Caco-2 (cell line): ENCODE measurements around the gene DNAJC4. TPM values are rescaled to one million over a fixed set of nuclear protein-coding genes. Genes with fewer than 3 reads are reported as not detected.

Experiments
- BruUV-seq: library from RNA; stranded (reverse); fragments of 400-500 nt; replicated peaks from 2 replicates; lab custom pipeline; 2021; lab: Mats Ljungman, UMichigan
- CTCF ChIA-PET: fragments of 300-600 bp; sonication (Branson Sonifier 250); formaldehyde crosslinking; loops from one replicate; lab custom pipeline; 2022; ENCODE audit warnings: antibody characterized with exemption; lab: Charles Lee
- POLR2A ChIA-PET: fragments of 300-600 bp; sonication (Branson Sonifier 250); formaldehyde crosslinking; loops from one replicate; lab custom pipeline; 2022; ENCODE audit warnings: antibody characterized with exemption; lab: Charles Lee
- DNase-seq, 2 experiments: peaks; one replicate each; pipeline versions ENCODE4 v3.0.0 to v3.0.0-alpha.2; 2020 to 2022
- H3K27me3 ChIP-seq: replicated peaks from 2 replicates; pipeline ENCODE4 v1.6.0; 2011; ENCODE audit warnings: low read length; ENCODE audit not compliant: control insufficient read depth, insufficient read depth
- H3K36me3 ChIP-seq: 2 replicates; pipeline ENCODE4 v1.5.1; 2011; ENCODE audit warnings: low read length; ENCODE audit not compliant: control insufficient read depth, insufficient read depth
- H3K4me1 ChIP-seq: fragments of 250-450 bp; sonication (Bioruptor Pico); 2 replicates; pipeline ENCODE4 v1.5.1; 2020; ENCODE audit warnings: mild to moderate bottlenecking
- H3K4me3 ChIP-seq: 2 replicates; pipeline ENCODE4 v1.5.1; 2011; ENCODE audit warnings: low read depth, mild to moderate bottlenecking, control low read depth, low read length
- H3K9me3 ChIP-seq: fragments of 250-450 bp; sonication (Bioruptor Pico); 2 replicates; pipeline ENCODE4 v1.5.1; 2020; ENCODE audit warnings: mild to moderate bottlenecking, moderate library complexity
- H3K27ac Mint-ChIP-seq: one replicate; pipeline ENCODE4 v1.8.0; 2022; ENCODE audit warnings: mixed read lengths; ENCODE audit not compliant: unreplicated experiment
- H3K27me3 Mint-ChIP-seq: one replicate; pipeline ENCODE4 v1.8.0; 2022; ENCODE audit warnings: mixed read lengths; ENCODE audit not compliant: insufficient read depth, unreplicated experiment
- H3K36me3 Mint-ChIP-seq: one replicate; pipeline ENCODE4 v1.8.0; 2022; ENCODE audit warnings: mild to moderate bottlenecking, mixed read lengths; ENCODE audit not compliant: insufficient read depth, unreplicated experiment
- H3K4me1 Mint-ChIP-seq: one replicate; pipeline ENCODE4 v1.8.0; 2022; ENCODE audit warnings: low read depth, mixed read lengths; ENCODE audit not compliant: unreplicated experiment
- H3K4me3 Mint-ChIP-seq: one replicate; pipeline ENCODE4 v1.8.0; 2022; ENCODE audit warnings: mild to moderate bottlenecking, moderate library complexity, mixed read lengths; ENCODE audit not compliant: unreplicated experiment
- H3K9me3 Mint-ChIP-seq: one replicate; pipeline ENCODE4 v1.8.0; 2022; ENCODE audit warnings: mixed read lengths; ENCODE audit not compliant: unreplicated experiment
- CTCF ChIP-seq, 2 experiments: fragments of 200-600 bp in 1 of 2; IDR thresholded peaks; 1 replicate in 1 of 2; 2 replicates in 1 of 2; pipeline versions ENCODE4 v1.5.1 to v1.8.0; 2011 to 2022; ENCODE audit warnings: antibody characterized with exemption in 1 of 2, control low read depth in 1 of 2, inconsistent platforms in 1 of 2, low read depth in 1 of 2, low read length in 1 of 2, mild to moderate bottlenecking in 1 of 2, moderate library complexity in 1 of 2; ENCODE audit not compliant: insufficient read depth in 1 of 2, severe bottlenecking in 1 of 2, unreplicated experiment in 1 of 2
- intact Hi-C: fragments of 100-400 bp; cut with micrococcal nuclease; formaldehyde crosslinking; loops from one replicate; pipeline ENCODE4 v1.10.0; 2022; ENCODE audit not compliant: unreplicated experiment
- total RNA-seq: library from RNA; stranded (reverse); gene quantifications from 2 replicates; pipeline ENCODE4 v1.2.3, GENCODE V29; 2022

The DNAJC4 gene
- total RNA-seq, 1 experiment from 2014 or later = 22.9 TPM

DNA sequence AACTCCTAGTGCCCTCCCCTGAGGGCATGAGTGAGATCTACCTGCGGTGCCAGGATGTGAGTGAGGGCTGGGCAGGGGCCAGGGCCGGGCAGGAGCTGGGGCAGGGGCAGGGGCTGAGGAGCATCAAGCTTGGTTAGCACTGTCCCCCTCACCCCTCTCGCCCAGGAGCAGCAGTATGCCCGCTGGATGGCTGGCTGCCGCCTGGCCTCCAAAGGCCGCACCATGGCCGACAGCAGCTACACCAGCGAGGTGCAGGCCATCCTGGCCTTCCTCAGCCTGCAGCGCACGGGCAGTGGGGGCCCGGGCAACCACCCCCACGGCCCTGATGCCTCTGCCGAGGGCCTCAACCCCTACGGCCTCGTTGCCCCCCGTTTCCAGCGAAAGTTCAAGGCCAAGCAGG lies 10.1 kb upstream of the DNAJC4 start:
- Mint-ChIP-seq H3K4me1 (no peaks in the 10 kb centered on the region), H3K27ac (no peak overlapping the region), H3K4me3 (no peak overlapping the region), H3K36me3 (peaks cover 6% of the 10 kb centered on the region), H3K9me3 (no peaks in the 10 kb centered on the region), H3K27me3 (no peaks in the 10 kb centered on the region)
- Histone ChIP-seq H3K4me1 (peaks cover 3% of the 10 kb centered on the region; the same call in 1 of the 2 replicates), H3K27me3 (no peaks in the 10 kb centered on the region), H3K36me3 (no peaks in the 10 kb centered on the region; the same call in 1 of the 2 replicates), H3K9me3 (no peaks in the 10 kb centered on the region), H3K4me3 (no peak overlapping the region)
- POLR2A ChIA-PET = no interaction called here
- no TSS peak for BruUV-seq
- CTCF ChIA-PET = no interaction called here
- intact Hi-C loops = no loop called here
- no peak for TF ChIP-seq CTCF (IDR thresholded peaks at IDR 0.05; ENCODE audit: insufficient read depth in 1 of 2, low read depth in 1 of 2, low read length in 1 of 2, severe bottlenecking in 1 of 2, unreplicated experiment in 1 of 2)
- DNase-seq = no peak

- CTCF ChIA-PET = no interaction called here
- no peak overlapping the region for H3K4me3 Mint-ChIP-seq
- POLR2A ChIA-PET = no interaction called here
- no peak overlapping the region for H3K4me3 ChIP-seq
- no TSS peak for BruUV-seq
- intact Hi-C loops = no loop called here
- no peaks in the 10 kb centered on the region for H3K27me3 ChIP-seq
- no peak for TF ChIP-seq CTCF (IDR thresholded peaks at IDR 0.05; ENCODE audit: insufficient read depth in 1 of 2, low read depth in 1 of 2, low read length in 1 of 2, severe bottlenecking in 1 of 2, unreplicated experiment in 1 of 2)
- no peaks in the 10 kb centered on the region for H3K4me1 Mint-ChIP-seq
- H3K27me3 Mint-ChIP-seq = no peaks in the 10 kb centered on the region
- H3K4me1 ChIP-seq = peaks cover 5% of the 10 kb centered on the region; the same call in 1 of the 2 replicates
- H3K36me3 Mint-ChIP-seq = peaks cover 7% of the 10 kb centered on the region
- no peaks in the 10 kb centered on the region for H3K9me3 ChIP-seq
- H3K9me3 Mint-ChIP-seq = no peaks in the 10 kb centered on the region
- no peaks in the 10 kb centered on the region; the same call in 1 of the 2 replicates for H3K36me3 ChIP-seq
- DNase-seq = no peak
- H3K27ac Mint-ChIP-seq = no peak overlapping the region
Observed at GRCh38 chr11:64220798-64221197, 9.6 kb upstream of the DNAJC4 start.

- no peak overlapping the region for H3K4me3 Mint-ChIP-seq
- no peaks in the 10 kb centered on the region for H3K4me1 Mint-ChIP-seq
- H3K36me3 Mint-ChIP-seq = peaks cover 13% of the 10 kb centered on the region
- H3K27me3 Mint-ChIP-seq = no peaks in the 10 kb centered on the region
- Histone ChIP-seq H3K4me1 (peaks cover 14% of the 10 kb centered on the region), H3K36me3 (no peaks in the 10 kb centered on the region; the same call in 1 of the 2 replicates), H3K4me3 (no peak overlapping the region), H3K27me3 (no peaks in the 10 kb centered on the region), H3K9me3 (no peaks in the 10 kb centered on the region)
- no peak overlapping the region for H3K27ac Mint-ChIP-seq
- no TSS peak for BruUV-seq
- ChIA-PET POLR2A (no interaction called here), CTCF (interaction anchor here (0.6 kb wide), 1 partner anchor 19 kb away, joined by 8 read pairs; no protein-coding TSS in a partner anchor)
- intact Hi-C loops = no loop called here
- no peaks in the 10 kb centered on the region for H3K9me3 Mint-ChIP-seq
- DNase-seq = no peak
- TF ChIP-seq CTCF (IDR thresholded peaks at IDR 0.05; ENCODE audit: insufficient read depth in 1 of 2, low read depth in 1 of 2, low read length in 1 of 2, severe bottlenecking in 1 of 2, unreplicated experiment in 1 of 2) = no peak
Observed at GRCh38 chr11:64222651-64223000, 7.7 kb upstream of the DNAJC4 start.
